DMS79 (cell line): ENCODE results near the gene TSPOAP1.

Experiments
- DNase-seq: peaks from one replicate; lab custom pipeline; 2025; lab: John Stamatoyannopoulos, UW

Gene TSPOAP1

DNA sequence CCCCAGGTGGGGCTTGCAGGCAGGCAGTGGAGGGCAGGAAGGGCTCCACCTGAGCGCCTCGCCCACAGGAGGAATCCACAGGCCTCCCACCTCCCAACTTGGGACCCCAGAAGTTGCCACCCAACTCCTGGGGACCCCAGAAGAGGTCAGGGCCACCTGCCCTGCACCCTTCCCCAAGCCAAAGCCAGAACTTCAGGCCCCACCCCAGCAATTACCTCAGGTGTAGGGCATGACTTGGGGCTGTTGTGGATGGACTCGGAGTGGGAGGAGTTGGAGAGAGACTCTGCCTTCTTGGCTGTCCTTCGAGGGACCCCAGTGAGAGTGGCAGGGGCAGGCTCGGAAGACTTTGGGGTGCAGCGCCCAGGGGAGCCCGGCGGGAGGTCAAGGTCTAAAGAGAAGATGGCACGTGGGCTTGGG, 10.5 kb downstream of the TSPOAP1 start:
- no peak for DNase-seq

DNA sequence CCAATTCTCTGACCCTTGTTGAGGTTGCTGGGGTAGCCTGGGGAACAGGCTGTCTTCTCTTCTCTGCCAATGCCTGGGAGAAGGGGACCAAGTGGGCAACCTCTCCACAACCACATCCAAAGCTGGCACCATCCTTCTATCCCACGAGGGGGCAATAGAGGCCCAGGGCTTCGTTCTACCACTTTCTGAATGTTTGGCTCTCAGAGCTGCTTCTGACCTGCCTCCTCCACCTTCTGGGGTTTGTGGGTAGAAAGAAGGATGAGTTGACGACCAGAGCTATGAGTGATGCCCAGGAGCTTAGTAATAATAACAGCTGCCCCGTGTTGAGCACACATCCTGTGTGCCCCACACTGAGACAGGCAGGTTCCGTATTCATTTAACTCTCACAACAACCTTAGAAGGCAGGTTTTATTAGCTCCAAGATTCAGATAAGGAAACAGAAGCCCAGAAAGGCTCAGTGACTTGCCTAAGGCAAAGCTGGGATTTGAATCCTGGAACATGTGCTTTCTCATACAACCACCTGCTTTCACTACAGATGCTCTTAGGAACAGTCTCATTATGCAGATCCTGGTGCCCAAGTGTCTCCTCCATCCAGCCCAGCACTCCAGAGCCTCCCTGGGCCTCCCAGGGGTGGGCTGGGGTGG, 11.1 kb downstream of the TSPOAP1 start:
- DNase-seq = no peak

DNA sequence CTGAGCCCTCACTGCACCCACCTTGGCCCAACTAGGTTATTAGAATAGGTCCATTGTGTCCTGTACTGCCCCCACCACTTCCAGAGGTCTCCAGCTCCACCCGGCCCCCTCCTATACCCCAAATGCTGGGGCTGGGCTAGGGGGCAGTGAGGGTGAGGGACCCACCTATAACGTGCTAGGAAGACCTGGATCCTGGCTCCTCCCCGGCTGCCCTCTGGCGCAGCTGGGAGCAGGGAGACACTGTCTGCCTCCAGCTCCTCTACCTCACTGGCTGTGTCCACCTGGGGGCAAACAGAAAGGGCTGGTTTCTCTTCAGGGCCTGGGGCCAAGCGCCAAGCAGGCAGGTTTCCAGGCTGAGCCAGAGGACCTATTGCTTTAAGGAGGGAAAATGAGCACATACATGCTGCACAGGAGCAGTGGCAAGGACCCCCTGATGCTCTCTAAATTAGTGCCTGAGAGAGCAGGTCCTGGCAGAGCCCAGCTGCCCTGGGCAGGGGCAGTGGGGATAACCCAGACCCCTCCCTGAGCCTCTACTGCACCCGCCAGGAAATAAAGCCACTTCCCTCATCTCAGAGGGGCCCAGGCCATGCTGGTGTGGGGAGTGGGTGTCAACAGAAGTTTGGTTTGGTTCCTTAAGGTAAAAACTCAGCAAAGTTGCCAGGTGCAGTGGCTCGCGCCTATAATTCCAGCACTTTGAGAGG, 12.2 kb downstream of the TSPOAP1 start:
- DNase-seq = no peak

DNA sequence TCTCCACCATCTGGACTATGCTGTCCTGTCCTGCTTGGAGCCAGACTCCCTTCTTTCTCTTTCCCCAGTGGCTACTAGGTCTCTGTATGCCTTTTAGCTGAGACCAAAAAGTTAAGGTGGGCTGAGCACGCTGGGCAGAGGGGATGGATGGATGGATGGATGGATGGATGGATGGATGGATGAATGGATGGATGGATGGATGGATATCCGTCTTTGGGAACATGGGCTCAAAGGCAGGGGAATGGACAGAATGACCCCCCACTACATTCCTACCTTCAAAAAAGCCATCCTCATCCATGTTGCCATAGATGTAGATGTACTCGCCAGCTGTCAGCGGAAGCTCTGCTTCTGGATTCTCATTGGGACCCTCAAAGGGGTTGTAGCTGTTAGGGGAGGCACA, 12.8 kb downstream of the TSPOAP1 start:
- DNase-seq = no peak

DNA sequence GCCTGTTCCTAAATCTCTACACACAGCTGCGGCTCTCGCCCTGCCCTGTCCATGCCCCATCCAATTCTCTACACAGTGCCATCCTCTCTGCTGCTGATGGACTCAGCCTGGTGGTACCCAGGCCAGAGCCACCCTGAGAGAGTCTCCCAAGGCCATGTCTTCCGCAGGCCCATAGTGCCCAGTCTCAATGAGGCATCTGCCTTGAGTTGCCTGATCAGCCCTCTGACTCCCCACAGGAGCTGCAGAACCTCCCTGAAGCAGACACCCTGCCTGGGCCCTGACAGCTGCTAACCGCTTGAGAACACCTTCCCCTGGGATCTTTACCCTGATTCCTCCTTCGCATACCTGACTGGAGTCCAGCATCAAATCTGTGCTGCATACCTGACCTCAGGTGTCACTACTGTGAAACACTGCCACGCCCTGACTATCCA, 13.3 kb downstream of the TSPOAP1 start:
- DNase-seq = no peak

DNA sequence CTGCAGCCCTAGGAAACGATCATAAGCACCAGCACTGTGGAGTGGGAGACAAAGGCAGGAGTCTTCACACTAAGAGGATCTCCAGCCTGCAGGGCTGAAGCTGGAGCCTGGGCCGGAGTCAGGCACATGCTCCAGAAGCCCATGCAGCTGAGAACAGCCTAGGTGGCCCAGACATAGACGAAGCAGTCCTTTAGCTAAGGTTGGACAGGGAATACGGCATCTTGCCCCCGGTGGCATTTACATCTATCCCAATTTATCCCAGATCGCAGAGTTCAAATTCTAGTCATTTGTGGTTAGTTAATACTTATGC, 13.9 kb downstream of the TSPOAP1 start:
- no peak for DNase-seq

DNA sequence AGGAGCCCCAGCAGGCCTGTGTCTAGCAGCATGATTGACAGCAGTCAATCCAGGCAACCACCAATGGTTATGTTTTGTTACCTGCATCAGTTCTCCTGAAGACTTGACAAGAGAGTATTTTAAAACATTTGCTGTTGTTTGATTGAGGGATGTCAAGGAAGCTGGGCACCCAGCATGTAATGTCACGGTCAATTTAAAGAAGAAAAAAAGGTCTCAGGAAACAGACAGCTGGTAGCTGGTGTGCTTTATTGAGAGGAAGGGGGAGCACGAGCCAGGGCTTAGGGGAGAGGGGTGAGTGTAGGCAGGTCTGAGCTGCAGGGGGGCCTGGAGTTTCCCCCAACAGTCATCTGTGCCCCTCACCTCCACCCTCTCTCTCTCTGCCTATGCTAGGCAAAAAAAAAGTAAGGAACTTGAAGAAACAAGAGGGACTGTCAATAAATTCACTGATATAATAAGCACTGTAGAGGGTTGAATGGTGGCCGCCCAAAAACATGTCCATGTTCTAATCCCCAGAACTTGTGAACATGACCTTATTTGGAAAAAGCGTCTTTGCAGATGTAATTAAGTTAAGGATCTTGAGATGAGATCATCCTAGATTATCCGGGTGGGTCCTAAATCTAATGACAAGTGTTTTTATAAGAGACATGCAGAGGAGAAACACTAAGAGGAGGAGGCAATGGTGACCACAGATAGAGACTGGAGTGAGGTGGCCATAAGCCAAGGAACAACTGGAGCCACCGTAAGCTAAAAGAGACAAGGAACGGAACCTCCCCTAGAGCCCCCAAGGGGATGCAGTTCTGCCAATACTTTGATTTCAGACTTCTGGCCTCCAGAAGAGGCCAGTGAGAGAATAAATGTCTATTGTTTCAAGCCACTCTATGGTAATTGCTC, 14.5 kb downstream of the TSPOAP1 start:
- no peak for DNase-seq

DNA sequence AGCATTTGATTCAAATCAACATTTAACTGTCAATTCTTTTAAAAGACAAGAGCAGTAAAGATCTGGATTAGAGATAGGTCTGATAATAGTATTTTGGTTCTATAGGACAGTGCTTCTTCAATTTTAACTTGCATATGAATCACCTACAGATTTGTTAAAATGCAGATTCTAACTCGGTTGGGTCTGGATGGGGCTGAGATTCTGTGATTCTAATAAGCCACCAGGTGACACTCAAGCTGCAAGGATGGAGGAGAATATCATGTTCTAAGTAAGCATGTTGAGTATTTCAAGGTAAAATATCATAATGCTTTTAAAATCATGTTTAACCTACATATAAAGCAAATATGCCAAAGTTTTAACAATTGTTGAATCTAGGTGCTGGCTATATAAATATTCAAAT, 15.8 kb downstream of the TSPOAP1 start:
- no peak for DNase-seq

DNA sequence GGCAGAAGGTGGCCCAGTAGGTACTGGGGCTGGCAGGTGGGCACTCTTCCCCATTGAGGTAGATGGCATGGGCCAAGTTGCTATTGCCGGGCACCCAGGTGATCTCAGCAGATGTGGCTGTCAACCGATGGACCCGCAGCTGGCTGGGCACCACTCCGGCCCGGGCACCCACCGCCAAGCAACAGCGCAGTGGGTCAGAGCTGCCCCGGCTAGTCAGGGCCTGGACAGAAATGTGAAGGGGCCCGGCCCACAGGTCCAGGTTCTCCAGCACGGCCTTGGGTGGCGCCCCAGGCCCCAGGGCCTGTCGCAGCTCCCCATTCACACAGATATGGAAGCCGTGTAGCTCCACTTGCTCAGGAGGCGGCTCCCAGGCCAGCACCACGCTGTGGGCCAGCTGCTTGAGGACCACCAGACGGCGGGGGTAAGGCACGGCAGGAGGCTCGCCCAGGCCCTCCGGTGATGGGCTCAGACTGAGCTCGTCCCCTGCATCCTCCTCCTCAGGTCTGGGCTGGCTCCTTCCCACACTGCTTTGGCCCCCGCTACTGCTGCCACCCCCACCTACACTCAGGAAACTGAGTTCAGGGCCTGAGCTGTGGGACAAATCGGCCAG, 16.5 kb downstream of the TSPOAP1 start:
- no peak for DNase-seq

DNA sequence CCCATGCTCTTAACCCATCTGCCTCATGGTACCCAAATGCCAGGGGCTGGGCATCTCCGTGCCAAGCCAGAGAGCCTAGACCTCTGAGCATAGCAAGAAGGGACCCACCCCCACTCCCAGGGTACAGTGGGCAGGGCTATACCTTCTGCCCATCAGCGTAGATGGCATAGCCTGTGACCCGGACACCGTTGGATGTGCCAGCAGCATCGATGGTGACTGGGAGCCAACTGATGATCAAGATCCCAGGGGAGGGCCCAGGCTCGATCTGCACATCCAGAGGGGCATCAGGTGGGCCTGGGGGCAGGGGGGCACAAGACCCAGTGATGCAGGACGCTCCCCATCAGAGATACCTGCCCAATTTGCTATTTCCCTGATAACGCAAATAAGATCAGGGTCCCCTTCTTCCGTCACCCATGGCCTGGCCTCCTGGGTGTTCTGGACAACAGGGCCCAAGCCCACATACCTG, 17.1 kb downstream of the TSPOAP1 start:
- no peak for DNase-seq

DNA sequence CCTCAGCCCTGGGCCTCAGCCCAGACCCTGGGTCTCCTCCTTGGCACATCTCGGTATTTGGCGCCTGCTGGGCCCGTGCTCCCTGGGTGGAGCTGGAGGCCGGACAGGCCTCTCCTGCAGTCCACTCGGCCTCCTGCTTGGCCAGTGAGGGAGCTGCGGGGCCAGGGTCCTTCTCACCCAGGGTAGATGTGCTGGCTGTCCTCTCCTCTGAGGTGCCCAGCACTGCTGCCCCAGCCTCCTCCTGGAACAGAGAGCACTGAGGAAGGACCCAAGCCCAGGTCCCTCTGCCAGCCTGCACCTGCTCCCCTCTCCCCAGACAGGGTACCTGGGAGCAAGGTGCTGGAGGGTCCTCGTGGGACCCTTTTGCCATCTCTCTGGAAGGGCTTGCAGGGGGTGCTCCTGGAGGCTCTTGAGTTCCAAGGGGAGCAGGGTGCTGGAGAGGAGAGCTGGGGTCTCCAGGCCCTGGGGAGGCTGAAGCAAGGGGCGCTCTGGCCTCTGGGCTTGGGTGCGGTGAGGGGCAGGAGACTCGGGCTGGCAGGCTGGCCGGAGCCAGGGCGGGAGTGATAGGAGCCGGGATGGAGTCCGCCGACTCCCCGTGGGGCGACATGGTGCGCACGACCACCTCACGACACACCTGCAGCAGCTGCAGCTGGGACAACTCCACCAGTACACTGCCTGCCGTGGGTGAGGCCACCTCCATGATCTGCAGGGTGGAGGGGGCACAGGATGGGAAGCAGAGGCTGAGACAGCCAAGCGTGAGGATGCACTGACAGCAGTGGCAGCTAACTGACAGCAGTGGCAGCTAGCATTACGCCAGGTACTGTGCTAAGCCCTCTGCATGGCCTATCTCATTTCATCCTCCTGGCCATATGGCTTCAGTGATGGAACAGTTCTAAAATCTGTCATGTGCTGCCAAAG, 17.8 kb downstream of the TSPOAP1 start:
- DNase-seq = no peak

DNA sequence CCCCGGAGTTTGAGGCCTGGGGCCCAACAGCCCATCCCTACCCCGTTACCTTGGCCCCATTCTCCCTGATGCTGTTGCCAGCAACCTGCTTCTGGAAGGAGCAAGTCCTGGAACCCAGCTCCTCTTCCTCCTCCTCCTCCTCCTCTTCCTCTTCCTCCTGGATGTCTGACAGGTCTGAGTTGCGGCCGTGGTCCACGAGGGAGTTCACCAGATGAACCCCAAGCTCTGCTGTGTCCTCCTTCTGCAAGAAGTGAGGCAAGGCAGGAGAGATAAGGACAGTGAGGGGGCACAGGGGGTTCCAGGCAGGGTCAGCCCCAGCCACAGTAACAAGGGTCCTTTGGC, 18.7 kb downstream of the TSPOAP1 start:
- DNase-seq = no peak

DNA sequence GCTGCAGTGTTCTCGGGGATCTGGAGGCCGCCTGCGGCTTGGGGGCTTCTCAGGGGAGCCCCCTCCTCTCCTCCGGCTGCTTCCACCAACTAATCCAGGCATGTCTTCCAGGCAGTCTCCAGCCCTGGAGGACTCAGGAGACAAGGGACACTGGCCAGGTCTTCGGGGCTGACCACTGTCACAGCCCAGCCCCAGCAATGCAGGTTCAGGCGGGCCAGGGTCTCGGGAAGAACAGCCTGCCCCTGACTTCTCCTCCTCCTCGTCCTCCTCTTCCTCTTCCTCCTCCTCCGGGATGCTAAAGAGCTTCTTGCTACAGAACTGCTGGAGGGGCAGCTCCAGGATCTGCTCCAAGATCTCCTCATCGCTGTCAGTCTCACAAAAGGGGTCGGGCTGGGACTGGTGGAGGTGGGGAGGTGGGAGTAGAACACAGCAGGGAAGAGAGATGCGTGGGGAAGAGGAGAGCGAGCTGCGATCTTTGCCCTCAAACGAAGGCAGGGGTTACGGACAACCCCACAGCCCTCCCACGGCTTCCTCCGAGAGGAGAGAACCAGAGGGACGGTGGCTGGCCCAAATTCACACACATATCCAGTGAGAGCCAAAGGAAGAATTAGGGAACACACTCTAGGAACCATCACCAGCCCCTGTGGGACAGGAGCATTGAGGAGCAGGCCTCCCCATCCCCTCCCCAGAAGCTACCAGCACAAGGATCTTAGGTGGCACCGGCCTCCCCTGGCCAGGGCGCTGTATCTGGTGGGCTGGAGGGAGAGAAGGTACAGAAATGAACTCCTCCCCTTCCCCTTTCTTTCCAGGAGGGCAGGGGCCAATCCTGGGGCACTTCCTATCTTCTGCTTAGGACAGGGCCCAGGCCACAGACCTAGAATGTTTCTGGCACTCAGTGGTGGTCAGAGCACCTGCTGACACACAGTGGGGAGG, 19.3 kb downstream of the TSPOAP1 start:
- DNase-seq = no peak

DNA sequence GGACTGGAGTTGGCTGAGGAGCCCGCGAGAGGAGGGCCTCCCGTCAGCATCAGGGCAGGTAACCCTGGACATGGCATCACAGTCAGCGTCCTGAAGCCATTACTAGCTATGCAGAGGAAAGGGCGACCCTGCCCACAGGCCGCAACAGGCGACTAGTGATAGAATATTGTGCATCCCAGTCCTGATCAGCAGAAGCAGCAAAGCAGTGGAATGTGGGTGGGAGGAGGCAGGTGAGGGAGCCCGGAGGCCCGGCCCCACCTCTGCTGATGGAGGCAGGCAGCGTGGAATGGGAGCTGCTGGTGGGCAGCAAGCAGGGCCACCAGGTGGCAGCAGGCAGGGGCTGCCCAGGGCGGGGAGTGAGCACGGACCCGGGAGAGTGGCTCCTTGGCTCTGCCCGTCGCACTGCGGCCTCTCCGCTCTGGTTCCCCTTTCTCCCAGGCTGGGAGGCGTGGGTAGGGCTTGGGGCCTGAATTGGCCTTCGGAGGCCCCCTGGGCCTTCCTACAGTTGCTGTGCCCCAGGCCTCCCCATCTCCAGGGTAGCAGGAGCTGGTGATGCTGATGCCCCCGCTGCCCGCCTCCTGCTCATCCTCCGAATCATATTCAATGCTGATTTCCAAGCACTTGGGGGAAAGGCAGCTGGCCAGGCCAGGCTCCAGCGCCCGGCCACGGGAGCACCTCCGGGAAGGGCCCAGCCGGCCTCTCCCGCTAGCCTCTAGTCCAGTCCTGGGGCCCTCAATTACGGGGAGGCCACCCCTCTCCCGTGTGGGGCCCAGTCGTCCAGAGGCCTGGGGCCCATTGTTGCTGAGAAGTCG, 20.2 kb downstream of the TSPOAP1 start:
- no peak for DNase-seq

DNA sequence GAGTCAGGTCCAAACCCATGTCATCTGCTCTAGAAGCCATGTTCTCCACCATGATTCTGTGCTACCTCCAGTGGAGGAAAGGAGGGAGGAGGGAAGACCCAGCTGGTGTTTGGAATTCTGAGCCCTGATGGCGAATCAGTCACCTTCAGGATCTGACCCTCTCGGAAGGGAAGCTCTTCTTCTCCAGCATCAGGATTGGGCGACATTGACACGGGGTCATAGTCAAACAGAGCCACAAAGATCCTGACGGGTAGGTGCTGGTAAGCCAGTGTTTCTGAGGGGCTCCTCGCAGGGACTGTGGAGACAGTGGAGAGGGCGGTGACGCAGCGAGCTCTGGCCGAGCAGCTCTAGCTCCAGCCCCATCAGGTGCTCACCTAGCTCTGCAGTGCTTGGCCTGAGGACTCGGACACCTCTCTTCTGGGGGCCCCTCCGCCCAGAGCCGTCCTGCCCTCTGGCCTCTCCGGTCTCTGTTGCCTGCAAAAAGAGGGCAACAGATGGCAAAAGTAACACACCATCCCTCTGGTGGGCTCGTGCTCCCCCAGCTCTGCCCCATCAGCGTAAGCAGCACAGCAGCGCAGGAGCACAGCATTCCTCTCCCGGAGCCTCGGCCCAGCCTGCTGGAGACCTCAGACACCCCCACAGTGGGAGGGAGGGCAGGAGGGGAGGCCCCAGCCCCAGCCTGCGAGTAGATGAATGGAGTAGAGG, 21.0 kb downstream of the TSPOAP1 start:
- no peak for DNase-seq

DNA sequence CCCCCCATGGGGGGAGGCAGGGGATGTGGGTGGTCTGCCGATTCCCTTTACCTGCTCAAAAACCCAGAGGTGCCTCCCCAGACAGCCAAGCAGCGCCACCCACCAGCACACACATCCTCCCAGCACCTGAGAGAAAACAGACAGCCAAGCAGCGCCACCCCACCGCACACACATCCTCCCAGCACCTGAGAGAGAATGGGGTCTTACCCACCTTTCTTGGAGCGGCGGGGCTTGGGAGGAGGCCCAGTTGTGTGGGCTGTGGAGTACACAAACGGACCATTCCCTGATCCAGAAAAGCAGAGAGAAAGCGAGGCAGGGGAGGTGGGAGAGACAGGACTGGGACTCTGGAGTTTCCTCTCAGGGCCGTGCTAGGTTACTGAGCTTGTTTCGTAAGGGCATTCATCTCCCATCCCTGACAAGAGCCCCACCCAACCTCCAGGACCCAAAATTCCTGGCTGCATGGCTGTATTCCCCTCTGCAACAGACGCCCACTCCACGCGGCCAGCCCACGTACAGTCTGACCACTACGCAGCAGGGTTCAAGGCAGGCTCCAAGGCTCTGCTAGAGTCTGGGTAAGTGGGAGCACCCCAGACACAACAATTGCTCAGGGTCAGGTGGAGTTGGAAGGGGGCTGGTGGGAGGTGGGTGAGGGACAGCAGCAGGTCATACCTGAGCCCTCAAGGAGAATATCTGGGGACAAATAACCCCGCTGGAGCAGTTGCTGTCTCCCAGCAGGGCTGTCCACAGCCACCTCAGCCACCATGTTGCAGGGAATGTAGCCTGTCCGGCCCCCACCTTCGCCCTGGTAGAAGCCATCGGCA, 22.3 kb downstream of the TSPOAP1 start:
- no peak for DNase-seq

DNA sequence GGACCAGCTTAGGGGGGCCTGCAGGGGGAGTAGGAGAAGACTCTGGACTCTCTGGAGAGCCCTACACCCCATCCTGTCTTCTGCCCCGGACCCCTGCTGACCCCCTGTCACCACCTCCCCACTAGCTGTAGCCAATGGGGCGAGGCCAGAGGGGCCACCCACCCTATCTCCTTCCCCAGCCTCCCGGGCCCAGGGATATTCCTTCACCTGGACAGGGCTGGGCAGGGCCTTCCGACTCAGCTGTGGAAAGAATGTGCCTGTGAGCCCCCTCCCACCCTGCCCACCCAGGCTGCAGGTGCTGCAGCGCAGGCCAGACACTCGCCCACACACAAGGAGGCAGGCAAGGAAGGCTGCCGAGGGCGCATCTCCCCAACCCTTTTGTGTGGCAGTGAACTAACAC, 23.0 kb downstream of the TSPOAP1 start:
- no peak for DNase-seq
